A549 (cell line): ENCODE results near the gene ACE.

Experiments used
- CEBPB ChIP-seq, 2 experiments: fragments of >200 bp in 1 of 2; sonication (Bioruptor Twin) in 1 of 2; formaldehyde crosslinking in 1 of 2; IDR thresholded peaks; 2 replicates each; pipeline ENCODE4 v1.6.1; 2012 to 2016
- CTCF ChIP-seq: fragments of >200 bp; sonication (Bioruptor Twin); formaldehyde crosslinking; IDR thresholded peaks from 3 replicates; pipeline ENCODE4 v1.5.1; 2016
- REST ChIP-seq: fragments of 200-600 bp; sonication (generic); IDR thresholded peaks from 2 replicates; pipeline ENCODE4 v1.6.1; 2016; ENCODE audit warnings: antibody characterized with exemption, mild to moderate bottlenecking, moderate library complexity

- TF ChIP-seq CEBPB (IDR thresholded peaks at IDR 0.05) (no peak), CTCF (no peak), REST (no peak)
Observed at GRCh38 chr17:63524051-63524450, 47.2 kb downstream of the ACE start.
